HepG2 (cell line): ENCODE data around the gene TM9SF3.

ENCODE experiments used
- ZKSCAN1 ChIP-seq: fragments of 150-350 bp; IDR thresholded peaks from 2 replicates; pipeline ENCODE4 v1.6.1; 2014; ENCODE audit warnings: low read length
- ZNF121 ChIP-seq: sonication (generic); formaldehyde crosslinking; IDR thresholded peaks from 2 replicates; pipeline ENCODE4 v1.5.0; 2020; ENCODE audit warnings: mild to moderate bottlenecking, missing genetic modification reagents

- no peak for TF ChIP-seq ZNF121 (CRISPR knock-in tag)
- TF ChIP-seq ZKSCAN1: no peak
These were observed 15.5 kb downstream of the TM9SF3 start for GRCh38 chr10:96570983-96571964.
